Stimulated activated naive CD8-positive, alpha-beta T cell treated with anti-CD3 and anti-CD28 coated beads, Interleukin-15, Interleukin-2, amounts not matched to agents 100 U/mL and 50 U/mL, for 24 hours (primary cell): ENCODE results near the gene TMEM192.
"Not testable (repeated sequence)": the region's sequence is repeated elsewhere in the genome, so short reads cannot be mapped to it uniquely, and the experiment has no call there.

ENCODE experiments used
- ATAC-seq: fragments of 150-1000 bp; cut with Tn5 transposase; one replicate; pipeline ENCODE4 v1.10.0; 2021
- DNase-seq: peaks from one replicate; pipeline ENCODE4 v3.0.0; 2021

The TMEM192 gene

GRCh38 chr4:165112368-165113121 is at the start of gene TMEM192:
Gene TMEM192 (minus strand): TSS chr4:165112860. CDS start chr4:165112773, 87 bp downstream.
- DNase-seq (peak; percentile 95), ATAC-seq (peak; percentile 99)

GRCh38 chr4:165158762-165159161 is 46.1 kb upstream of the TMEM192 start:
- ATAC-seq (no peak), DNase-seq (no peak)

DNA sequence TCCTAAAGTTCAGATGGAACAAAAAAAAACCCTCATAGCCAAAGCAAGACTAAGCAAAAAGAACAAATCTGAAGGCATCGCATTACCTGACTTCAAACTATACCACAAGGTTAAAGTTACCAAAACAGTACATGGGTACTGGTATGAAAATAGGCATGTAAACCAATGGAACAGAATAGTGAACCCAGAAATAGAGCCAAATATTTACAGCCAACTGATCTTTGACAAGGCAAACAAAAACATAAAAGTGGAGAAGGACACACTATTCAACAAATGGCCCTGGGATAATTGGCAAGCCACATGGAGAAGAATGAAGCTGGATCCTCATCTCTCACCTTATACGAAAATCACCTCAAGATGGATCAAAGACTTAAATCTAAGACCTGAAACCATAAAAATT is 44.2 kb upstream of the TMEM192 start:
- ATAC-seq = no peak
- DNase-seq = no peak

- ATAC-seq (no peak), DNase-seq (no peak)
Measured at GRCh38 chr4:165154482-165154881, 41.8 kb upstream of the TMEM192 start.

GRCh38 chr4:165152527-165152926 is 39.9 kb upstream of the TMEM192 start:
- no peak for DNase-seq
- no peak for ATAC-seq

GRCh38 chr4:165151734-165152133 is 39.1 kb upstream of the TMEM192 start:
- no peak for DNase-seq
- no peak for ATAC-seq

GRCh38 chr4:165150545-165150944 is 37.9 kb upstream of the TMEM192 start:
- ATAC-seq = no peak

GRCh38 chr4:165138843-165139242 is 26.2 kb upstream of the TMEM192 start:
- DNase-seq (no peak), ATAC-seq (no peak)

More at GRCh38 chr4:165150545-165150944, 37.9 kb upstream of the TMEM192 start:
- no peak for DNase-seq

- DNase-seq = no peak
- no peak for ATAC-seq
Measured at GRCh38 chr4:165137205-165137604, 24.5 kb upstream of the TMEM192 start.

- no peak for ATAC-seq
- no peak for DNase-seq
Measured at GRCh38 chr4:165136529-165136928, 23.9 kb upstream of the TMEM192 start.

DNA sequence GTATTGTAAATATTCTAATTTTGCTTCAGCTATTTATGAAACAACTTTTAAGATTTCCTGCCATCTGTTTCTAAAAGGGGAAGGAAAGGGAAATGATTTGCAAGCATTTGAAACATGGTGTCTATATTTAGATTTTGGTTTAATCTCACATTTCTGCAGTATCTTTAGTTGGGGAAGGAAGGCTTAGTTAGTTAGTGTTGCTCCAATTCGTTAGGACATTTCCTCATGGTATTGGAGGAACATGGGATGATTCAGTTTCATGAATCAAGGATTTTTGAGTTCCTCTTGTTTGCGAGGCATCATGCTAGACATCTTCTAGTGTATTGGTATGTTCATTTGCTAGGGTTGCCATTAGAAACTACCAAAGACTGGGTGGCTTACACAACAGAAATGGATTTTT is 20.5 kb upstream of the TMEM192 start:
- ATAC-seq (no peak), DNase-seq (no peak)

DNA sequence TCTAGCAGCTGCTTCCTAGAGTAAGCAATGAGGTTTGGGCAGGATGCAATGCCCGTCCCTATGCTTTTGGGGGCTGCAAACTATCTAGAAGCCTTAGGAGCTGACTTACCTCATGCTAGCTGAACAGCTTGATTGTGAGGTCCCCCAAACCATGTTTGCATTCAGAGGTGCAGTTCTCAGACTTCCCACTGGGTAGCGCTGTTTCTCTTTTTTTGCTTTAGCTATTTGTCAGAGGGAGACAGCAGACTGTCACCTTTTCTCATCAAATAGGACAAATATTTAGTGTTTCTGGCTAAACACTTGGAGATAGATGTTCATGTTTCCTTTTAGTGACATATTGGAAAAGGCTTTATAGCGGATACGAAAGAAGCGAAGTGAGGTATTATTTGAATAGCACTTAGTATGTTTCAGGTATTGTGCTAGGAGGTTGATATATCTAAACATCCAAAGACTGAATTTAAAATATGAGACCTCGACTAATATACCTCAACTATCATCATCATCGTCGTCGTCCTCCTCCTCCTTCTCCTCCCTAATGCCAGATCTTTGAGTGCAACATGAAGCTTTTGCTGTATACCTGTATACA is 18.7 kb upstream of the TMEM192 start:
- peak; percentile 70 for ATAC-seq

GRCh38 chr4:165129924-165130323 is 17.3 kb upstream of the TMEM192 start:
- DNase-seq (no peak), ATAC-seq (no peak)

More for the DNA sequence above, 18.7 kb upstream of the TMEM192 start:
- peak; percentile 84 for DNase-seq

DNA sequence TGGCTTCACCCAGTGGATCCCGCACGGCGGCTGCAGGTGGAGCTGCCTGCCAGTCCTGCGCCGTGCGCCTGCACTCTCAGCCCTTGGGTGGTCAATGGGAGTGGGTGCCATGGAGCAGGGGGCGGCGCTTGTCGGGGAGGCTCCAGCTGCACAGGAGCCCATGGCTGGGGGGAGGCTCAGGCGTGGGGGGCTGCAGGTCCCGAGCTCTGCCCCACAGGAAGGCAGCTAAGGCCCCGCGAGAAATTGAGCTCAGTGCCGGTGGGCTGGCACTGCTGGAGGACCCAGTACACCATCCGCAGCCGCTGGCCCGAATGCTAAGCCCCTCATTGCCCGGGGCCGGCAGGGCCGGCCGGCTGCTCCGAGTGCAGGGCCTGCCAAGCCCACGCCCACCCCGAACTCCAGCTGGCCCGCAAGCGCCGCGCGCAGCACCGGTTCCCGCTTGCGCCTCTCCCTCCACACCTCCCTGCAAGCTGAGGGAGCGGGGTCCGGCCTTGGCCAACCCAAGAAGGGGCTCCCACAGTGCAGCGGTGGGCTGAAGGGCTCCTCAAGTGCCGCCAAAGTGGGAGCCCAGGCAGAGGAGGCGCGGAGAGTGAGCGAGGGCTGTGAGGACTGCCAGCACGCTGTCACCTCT is 13.3 kb upstream of the TMEM192 start:
- DNase-seq, ATAC-seq: not testable (repeated sequence)

GRCh38 chr4:165124488-165124887 is 11.8 kb upstream of the TMEM192 start:
- ATAC-seq = no peak
- no peak for DNase-seq

- ATAC-seq (no peak), DNase-seq (no peak)
Measured at GRCh38 chr4:165118256-165118909, 5.7 kb upstream of the TMEM192 start.

GRCh38 chr4:165115301-165115700 is 2.6 kb upstream of the TMEM192 start:
- no peak for ATAC-seq
- no peak for DNase-seq

- no peak for DNase-seq
- no peak for ATAC-seq
Measured at GRCh38 chr4:165111906-165112367, 723 bp downstream of the TMEM192 start.

- DNase-seq (no peak), ATAC-seq (no peak)
Measured at GRCh38 chr4:165106518-165106917, 6.1 kb downstream of the TMEM192 start.

- ATAC-seq = no peak
- no peak for DNase-seq
Measured at GRCh38 chr4:165101641-165102040, 11.0 kb downstream of the TMEM192 start.

DNA sequence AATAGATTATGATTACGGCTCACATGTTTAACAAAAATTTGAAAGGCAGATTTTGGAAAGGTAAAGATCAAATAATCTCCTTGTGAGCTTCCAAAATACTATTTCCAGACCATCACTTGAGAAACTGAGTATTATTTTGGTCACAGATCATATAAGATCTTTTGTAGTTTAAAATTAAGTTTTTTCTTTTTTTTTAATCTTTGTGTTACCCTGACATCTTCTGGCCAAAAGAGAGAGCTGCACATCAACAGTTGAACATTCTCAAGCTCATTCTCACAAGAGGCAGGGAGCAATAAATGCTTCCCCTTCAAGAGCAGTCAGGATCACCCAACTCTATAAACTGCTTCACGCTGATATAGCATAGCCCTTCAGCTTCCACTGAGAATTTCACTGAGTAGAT is 15.9 kb downstream of the TMEM192 start:
- ATAC-seq (no peak), DNase-seq (no peak)

DNA sequence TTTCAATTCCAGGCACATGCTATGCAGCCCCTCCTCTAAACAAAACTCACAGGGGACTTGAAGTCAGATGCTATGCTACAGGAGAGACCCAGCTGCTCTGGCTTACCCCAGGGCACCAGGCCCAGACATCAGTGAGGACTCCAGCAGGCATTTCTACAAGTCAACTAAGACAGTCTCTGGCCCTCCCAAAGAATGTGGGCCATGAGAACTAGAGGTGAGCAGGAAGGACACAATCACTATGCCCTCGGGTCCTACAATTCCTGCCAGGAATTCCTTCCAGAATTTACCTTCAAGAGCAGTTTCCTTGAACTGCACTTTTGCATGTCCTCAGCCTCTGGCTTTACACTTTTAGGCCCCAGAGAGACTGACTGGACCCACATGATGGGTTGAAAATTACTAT is 17.4 kb downstream of the TMEM192 start:
- ATAC-seq = no peak
- no peak for DNase-seq

- DNase-seq (no peak), ATAC-seq (no peak)
Measured at GRCh38 chr4:165094873-165095272, 17.8 kb downstream of the TMEM192 start.
